ENCODE results near the gene EXOSC10. TPM values are rescaled to one million over a fixed set of nuclear protein-coding genes. Genes with fewer than 3 reads are reported as not detected.
"Not testable (repeated sequence)": the region's sequence is repeated elsewhere in the genome, so short reads cannot be mapped to it uniquely, and the experiment has no call there.

EXOSC10 gene
- total RNA-seq, 1 donor from 2014 or later, result 35.9 TPM

DNA sequence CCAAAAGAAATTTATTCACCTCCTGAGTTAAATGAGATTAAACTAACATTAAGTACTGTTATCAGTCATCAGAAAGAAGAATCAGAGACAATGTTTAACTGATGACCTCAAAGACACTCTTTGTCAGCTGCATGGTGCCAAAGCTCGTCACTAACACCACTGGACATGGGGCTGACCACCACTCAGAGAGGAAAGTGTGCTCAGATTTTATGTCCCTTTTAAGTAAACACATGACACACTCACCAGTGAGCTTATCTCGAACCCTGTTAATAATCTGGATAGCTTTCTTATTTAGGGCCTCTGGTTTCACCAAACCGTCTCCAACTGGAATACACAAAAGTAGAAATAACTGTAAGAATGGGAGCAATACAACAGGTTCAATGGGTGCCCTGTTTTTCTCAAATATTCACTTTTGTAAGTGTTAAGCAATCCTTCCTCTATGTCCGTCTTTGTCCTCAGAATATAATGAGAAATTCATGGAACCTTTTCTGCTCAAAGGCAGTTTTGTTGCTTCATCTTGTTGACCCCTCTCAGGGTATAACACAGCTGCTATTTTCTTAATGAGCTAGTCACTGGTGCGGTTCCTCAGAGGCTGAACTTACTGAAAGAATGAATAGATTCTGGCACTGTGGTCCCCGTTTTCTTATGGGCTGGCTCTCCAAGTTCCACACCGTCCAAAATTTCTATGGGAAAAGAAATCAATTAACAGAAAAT, 9.5 kb upstream of the EXOSC10 start:
- DNase-seq (ENCODE audit: low read depth in 2 of 2), result no peak

GRCh38 chr1:11107599-11107998, 7.9 kb upstream of the EXOSC10 start:
- DNase-seq (ENCODE audit: low read depth in 2 of 2), result no peak

- DNase-seq (ENCODE audit: low read depth in 2 of 2), result no peak
These were observed 5.9 kb upstream of the EXOSC10 start for GRCh38 chr1:11105586-11105985.

- DNase-seq (ENCODE audit: low read depth in 2 of 2), result no peak
These were observed 1.7 kb upstream of the EXOSC10 start for GRCh38 chr1:11101347-11101746.

- not testable (repeated sequence) for DNase-seq (ENCODE audit: low read depth in 2 of 2)
These were observed 1.1 kb upstream of the EXOSC10 start for GRCh38 chr1:11100806-11101205.

GRCh38 chr1:11100149-11100493, 452 bp upstream of the EXOSC10 start:
- no peak for DNase-seq (ENCODE audit: low read depth in 2 of 2)

DNA sequence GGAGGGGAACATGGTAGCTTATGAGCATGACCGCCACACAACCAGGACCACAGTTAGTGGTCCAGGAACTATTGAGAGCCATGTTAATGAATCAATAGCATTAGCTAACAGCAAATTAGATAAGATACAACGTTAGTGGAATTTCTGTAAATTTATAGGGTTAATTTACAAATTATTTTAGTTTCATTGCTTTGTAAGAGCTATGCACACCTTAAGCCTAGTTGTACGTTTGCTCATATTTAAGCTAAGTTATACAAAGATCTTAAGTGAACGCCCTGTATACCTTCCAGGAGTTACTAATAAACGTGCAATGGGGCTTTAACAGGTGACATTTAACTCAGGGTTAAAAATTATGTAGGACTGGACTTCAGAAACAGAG, 749 bp downstream of the EXOSC10 start:
- no peak for DNase-seq (ENCODE audit: low read depth in 2 of 2)

DNA sequence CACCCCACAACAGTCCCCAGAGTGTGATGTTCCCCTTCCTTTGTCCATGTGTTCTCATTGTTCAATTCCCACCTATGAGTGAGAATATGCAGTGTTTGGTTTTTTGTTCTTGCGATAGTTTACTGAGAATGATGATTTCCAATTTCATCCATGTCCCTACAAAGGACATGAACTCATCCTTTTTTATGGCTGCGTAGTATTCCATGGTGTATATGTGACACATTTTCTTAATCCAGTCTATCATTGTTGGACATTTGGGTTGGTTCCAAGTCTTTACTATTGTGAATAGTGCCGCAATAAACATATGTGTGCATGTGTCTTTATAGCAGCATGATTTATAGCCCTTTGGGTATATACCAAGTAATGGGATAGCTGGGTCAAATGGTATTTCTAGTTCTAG, 15.9 kb downstream of the EXOSC10 start:
- DNase-seq (ENCODE audit: low read depth in 2 of 2), result not testable (repeated sequence)

- no peak for DNase-seq (ENCODE audit: low read depth in 2 of 2)
These were observed 18.7 kb downstream of the EXOSC10 start for GRCh38 chr1:11080931-11081330.

DNA sequence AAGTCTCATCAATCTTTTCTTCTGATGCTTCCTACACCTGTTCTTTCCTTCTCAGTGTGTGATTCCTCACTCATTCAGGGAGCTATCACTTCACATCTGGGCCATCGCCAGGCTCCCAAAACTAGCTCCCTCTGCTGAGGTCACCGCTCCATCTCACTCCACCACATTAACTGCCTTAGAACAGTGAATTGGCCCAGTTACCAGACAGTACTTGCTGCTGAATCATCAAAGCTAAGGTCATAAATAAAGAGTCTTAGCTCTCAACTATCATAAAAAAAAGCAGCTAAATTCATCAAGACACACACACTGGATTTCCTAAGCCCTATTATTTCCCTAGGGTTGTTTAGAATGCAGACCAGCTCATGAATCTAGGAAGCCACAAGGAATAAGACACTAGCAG, 21.0 kb downstream of the EXOSC10 start:
- no peak for DNase-seq (ENCODE audit: low read depth in 2 of 2)

- DNase-seq (ENCODE audit: low read depth in 2 of 2), result not testable (repeated sequence)
These were observed 26.3 kb downstream of the EXOSC10 start for GRCh38 chr1:11073398-11073797.

GRCh38 chr1:11072216-11072917, 27.3 kb downstream of the EXOSC10 start:
- DNase-seq (ENCODE audit: low read depth in 2 of 2), result no peak

DNA sequence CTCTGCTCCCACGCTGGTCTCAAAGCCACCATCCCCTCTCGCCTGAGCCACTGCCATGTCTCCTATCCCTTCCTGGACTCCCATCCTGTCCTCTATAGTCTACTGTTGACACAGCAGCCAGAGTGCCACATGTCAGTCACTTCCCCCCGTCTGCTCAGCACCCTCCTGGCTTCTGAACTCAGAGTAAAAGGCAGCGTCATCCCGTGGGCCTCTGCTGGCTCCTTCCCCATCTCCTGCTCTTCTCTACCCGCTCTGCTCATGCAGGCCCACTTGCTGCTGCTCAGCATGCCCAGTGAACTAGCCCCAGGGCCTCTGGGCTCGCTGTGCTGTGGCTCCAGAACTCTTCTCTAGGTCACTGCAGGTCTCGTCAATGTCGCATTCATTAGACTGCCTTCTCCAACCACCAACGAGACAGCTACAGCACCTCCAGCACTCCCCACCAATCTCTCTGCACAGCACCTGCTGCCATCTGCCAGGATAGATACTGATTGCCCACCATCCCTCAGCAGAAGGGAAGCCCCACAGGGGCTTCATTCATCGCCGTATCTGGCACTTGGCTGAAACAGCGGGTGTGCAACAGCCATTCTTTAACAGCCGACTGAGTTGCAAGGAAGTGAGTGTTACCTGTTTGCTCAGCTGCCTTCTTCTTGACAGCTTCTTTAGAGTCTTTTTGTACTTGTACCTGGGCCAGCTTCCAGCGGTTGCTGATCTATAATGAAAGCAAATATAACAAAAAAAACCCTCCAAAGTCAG, 28.0 kb downstream of the EXOSC10 start:
- no peak for DNase-seq (ENCODE audit: low read depth in 2 of 2)

GRCh38 chr1:11070876-11071275, 28.8 kb downstream of the EXOSC10 start:
- no peak for DNase-seq (ENCODE audit: low read depth in 2 of 2)

DNA sequence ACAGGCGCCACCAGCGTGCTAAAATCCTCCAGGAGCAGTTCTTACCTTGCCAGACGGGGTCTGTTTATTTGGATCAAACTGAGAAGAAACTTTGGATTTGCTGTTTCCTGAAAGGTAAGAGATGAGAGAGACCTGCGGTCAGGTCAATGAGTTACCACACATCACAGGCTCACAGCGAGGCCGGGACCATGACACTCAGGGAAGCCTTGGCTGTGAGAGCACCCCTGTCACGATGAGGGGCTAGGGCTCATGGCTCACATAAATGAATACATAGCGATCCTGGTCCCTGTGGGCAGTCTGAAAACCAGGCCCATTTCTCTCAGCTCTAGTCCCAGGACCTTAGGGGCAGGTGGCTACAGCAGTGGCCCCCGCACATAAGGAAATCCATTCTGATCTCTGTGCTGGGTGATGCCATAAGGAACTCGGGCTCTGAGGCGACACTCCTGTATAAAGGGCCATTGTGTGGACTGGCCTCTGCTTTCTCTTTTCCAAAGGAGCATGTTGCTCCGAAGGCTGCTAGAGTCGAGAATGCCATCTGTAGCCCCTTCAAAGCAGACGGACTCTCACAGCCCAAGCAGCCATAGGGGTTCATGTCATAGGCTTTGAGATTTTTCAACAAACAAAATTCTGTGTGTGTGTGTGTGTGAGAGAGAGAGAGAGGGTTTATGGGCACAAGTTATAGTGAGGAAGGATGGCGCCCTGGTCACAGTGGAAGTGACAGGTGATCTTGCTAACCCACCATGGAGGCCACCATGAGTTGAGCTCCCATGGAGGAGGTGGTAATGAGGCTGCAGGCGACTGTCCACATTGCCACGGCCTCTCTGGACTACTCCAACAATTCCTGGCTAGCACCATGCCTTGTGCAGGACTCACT, 30.8 kb downstream of the EXOSC10 start:
- DNase-seq (ENCODE audit: low read depth in 2 of 2), result no peak

DNA sequence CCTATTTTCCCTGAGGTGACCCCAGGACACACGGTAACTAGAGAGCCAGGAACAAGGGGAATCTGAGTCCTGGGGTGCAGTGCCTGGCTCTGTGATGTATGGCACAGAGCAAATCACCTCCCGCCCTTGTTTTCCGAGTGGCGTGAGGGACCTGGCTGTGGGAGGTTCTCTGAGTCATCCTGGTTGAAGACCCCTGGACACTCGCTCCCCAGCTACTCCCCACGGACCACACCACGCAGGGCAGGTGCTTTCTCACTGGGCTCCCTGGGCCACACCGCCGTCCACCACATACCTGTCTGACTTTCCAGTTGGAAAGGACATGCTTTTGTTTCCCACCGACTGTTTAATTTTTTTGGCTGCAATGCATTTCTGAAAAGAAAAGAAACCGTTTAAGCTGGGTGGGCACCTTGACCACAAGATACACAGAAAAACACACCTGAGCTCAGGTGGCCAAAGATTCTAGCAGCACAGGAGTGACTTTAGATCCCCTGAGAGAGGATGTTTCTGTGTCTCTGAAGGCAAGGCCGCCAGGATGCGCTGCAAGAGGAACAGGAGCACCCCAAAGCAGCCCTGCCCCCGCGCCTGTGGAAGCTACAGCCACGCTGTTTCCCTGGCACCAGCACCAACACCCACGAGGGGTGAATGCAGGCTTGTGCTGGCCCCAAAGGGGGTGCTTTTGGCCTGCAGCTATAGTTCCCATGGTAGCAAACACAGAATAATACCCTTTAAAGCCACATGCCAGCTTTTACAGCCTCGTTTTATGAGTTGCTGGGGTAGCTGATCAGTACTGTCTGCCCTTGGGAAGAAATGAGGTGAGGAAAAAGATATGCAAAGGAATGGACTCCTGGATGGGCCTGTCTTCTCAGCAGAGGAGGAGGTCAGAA, 31.7 kb downstream of the EXOSC10 start:
- DNase-seq (ENCODE audit: low read depth in 2 of 2), result no peak

DNA sequence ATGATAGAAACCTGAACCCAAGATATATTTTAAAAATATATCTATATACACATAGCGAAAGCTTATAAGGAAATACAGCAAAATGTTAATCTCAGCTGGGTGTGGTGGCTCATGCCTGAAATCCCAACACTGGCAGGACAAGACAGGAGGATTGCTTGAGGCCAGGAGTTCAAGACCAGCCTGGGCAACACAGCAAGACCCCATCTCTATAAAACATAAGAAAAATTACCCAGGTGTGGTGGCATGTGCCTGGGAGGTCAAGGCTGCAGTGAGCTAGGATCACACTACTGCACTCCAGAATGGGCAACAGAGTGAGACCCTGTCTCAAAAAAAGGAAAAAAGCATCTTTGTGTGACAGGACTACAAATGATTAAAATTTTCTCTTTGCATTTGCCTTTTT, 33.9 kb downstream of the EXOSC10 start:
- no peak for DNase-seq (ENCODE audit: low read depth in 2 of 2)

- no peak for DNase-seq (ENCODE audit: low read depth in 2 of 2)
These were observed 34.7 kb downstream of the EXOSC10 start for GRCh38 chr1:11064942-11065341.

DNA sequence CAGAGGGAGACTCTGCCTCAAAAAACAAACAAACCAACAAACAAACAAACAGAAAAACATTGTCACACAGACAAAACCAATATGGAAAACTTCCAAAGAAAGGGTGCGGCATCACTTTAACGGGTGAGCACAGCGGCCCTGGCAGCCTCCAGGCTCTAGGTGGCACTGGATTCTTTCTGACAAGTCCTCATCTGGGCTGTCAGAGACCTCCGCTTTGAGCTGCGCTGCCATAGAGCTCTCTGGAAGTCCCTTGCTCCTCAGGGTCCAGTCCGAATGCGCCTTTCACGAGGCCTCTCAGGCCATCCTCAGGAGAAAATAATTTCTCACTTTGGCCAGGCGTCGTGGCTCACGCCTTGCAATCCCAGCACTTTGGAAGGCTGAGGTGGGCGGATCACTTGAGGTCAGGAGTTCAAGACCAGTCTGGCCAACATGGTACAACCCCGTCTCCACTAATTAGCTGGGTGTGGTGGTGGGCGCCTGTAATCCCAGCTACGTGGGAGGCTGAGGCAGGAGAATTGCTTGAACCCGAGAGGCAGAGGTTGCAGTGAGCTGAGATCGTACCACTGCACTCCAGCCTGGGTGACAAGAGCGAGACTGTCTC, 35.6 kb downstream of the EXOSC10 start:
- not testable (repeated sequence) for DNase-seq (ENCODE audit: low read depth in 2 of 2)

- no peak for DNase-seq (ENCODE audit: low read depth in 2 of 2)
These were observed 36.7 kb downstream of the EXOSC10 start for GRCh38 chr1:11062965-11063401.
